Subcutaneous adipose tissue (tissue), 4 donors: ENCODE data around the gene ROBO1. TPM values are rescaled to one million over a fixed set of nuclear protein-coding genes. Genes with fewer than 3 reads are reported as not detected.

Experiments
- total RNA-seq, 4 donors: library from RNA; depleted of rRNA; stranded (reverse); fragments of >200 nt; gene quantifications; one replicate each; pipeline ENCODE4 v1.1.0, GENCODE V29; 2016
- TF ChIP-seq, protein P1 (sequence below): fragments of 450-650 bp; IDR thresholded peaks from one replicate; pipeline ENCODE4 v1.5.1; 2016; ENCODE audit warnings: low read depth, mild to moderate bottlenecking, control low read depth, antibody characterized with exemption, moderate library complexity

Gene ROBO1
- total RNA-seq, 4 donors from 2014 or later: 26.6 to 34.0 (median 30.8) TPM

DNA sequence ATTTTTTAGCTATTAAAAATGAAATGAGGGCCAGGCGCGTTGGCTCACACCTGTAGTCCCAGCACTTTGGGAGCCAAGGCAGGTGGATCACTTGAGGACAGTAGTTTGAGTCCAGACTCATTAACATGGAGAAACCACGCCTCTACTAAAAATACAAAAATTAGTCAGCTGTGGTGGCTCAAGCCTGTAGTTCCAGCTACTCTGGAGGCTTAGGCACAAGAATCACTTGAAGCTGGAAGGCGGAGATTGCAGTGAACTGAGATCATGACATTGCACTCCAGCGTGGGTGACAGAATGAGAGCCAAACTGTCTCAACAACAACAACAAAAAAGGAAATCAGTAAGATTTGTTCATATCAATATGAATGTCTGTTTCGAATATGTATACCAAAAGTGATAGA is 517.1 kb downstream of the ROBO1 start:
- TF ChIP-seq, protein P1, sequence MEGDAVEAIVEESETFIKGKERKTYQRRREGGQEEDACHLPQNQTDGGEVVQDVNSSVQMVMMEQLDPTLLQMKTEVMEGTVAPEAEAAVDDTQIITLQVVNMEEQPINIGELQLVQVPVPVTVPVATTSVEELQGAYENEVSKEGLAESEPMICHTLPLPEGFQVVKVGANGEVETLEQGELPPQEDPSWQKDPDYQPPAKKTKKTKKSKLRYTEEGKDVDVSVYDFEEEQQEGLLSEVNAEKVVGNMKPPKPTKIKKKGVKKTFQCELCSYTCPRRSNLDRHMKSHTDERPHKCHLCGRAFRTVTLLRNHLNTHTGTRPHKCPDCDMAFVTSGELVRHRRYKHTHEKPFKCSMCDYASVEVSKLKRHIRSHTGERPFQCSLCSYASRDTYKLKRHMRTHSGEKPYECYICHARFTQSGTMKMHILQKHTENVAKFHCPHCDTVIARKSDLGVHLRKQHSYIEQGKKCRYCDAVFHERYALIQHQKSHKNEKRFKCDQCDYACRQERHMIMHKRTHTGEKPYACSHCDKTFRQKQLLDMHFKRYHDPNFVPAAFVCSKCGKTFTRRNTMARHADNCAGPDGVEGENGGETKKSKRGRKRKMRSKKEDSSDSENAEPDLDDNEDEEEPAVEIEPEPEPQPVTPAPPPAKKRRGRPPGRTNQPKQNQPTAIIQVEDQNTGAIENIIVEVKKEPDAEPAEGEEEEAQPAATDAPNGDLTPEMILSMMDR: no peak

DNA sequence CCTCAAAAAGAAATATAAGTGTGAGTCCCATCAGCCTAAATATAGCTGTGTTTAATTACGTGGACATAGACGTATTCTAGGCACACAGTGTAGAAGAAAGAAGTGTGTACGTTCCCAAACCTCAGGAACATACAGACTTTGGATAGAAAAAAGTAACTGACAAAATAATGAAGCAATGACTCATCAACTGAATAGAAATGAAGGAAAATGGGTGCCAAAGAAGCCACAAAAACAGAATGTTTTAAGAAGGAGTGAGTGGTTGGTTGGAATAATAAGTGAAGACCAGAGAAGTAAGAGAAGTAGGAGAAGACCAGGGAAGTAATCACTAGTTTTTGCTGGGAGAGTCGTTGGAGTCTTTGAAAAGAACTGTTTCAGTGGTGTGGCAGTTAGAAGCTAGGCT is 518.1 kb downstream of the ROBO1 start:
- TF ChIP-seq, protein P1: no peak

DNA sequence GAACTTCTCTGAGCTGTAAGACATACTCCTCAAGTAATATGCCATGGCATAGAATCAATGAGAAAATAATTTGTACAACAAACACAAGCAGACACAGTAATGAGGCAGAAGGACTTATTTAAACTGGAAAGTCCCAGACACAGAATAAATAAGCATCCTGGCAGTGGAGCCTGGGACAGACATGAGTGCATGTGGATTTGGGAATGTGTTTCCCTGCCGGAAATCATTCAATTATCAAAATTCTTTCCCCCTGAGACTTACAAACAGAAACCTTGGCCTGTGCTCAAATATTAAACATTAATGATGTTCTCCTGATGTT is 520.1 kb downstream of the ROBO1 start:
- TF ChIP-seq, protein P1: no peak

DNA sequence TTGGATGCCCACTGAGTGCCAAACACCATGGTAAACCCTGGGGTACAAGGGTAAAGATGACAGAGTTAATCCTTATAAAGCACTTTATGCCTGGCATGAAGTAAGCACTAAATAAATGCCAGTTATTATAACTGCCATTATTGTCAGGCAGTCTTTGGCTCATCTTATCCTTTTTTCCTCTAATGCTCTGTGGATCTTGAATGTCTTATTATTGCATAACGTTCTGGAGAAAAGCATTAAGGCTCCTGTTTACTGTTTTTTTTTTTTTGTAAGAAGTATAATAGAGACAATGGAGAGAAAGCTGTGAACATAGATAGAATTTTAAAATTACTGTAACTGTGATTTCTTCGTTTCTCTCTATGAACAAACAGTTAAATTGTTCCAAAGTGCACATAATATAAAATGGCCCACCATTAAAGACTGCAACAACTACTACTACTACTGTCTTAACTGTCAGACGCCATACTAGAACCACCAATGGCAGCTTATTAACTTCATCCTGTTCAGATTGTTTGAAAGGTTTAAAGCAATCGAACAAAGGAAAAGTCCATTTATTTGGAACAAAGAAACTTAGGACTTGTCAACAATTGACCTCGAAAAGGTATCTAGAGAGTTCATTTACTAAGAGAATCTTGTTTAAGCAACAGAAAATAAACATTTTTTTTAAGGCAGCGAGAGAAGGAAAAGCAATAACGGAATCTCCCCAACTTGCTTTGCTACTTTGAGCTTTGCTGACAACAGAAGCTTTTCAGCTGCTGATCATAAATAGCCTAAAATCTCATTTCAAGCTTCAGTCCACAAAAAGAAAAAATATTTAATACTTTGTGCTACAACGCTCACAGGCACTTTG is 520.7 kb downstream of the ROBO1 start:
- TF ChIP-seq, protein P1: no peak

DNA sequence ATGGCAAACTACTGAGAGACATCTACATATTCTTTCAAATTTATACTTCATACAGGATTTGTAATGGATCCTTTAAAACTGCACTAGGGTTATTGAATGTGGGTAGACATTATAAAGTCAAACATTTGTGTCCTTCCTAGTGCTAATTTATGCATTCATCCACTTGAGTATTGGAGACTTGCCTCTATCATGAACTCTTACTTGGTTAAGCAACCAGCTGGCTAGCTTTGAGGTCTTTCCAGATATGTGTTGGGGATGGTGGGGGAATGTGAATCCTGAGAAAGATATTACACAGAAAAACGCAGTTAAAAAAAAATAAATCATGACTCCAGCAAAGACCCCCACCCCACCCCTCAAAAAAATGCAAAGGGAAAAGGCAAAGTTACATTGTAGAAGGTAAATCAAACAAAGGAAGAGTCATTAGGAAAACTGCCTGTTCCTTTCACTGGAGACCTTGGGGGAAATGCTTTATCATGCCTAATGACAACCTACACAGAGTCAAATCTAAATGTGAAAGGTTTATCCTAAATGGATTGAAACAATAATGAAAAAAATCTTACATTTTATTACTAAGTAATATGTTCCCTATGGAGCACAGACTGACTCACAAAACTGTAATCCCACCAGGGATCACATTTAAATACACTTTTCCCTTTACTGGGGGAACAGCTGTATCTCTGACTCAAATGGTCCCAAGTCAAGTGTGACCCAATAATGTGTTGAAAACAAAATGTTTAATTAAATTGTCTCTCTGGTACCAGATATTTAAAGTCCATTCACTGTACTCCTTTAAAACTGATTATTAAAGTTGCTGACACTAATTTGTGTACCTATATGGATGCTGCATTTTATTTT is 522.3 kb downstream of the ROBO1 start:
- TF ChIP-seq, protein P1: no peak

DNA sequence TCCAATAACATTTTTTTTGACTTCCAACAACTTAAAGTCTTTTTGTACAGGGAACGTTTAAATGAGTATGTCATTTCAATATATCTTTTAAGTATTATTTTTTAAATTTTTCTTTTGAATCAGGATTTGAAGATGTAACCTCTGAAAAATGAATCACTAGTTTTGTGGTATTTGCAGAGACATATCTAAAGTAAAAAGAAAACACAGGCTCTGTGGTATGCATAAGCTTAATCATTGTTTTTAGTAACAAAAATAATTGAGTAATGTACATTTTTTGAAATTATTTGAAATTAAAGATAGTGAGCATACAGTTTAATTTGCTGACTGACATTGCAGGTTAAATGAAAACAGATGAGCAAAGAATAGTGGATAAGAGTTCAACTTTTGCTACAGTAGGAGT is 531.3 kb downstream of the ROBO1 start:
- TF ChIP-seq, protein P1: no peak

DNA sequence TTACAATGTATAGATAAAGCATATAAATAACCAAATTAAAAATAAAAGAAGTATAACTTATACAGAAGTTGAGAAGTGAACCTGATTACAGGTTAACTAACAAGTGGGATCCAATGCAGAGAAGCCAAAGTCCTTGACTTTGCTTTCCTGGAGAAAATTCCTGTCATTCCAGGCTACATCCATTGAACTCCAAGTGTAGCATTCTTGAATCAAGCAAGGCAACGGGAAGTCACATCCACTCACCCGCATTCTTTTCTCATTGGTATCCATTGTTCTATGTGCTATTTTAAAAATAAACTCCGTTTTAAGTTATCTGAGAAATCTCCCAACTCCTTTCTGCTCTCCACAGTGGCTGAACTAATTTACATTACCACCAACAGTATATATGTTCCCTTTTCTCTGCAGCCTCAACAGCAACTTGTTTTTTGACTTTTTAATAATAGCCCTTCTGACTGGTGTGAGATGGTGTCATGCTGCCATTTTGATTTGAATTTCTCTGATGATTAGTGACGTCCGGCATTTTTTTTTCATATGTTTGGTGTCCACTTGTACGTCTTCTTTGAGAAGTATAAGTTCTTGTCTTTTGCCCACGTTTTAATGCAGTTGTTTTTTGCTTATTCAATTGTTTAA is 534.3 kb downstream of the ROBO1 start:
- TF ChIP-seq, protein P1: no peak
